Omental fat pad (tissue), 4 donors: ENCODE results near the gene MAP2K6. TPM values are rescaled to one million over a fixed set of nuclear protein-coding genes. Genes with fewer than 3 reads are reported as not detected.

ENCODE experiments used
- ATAC-seq: fragments of 150-250 bp; one replicate; pipeline ENCODE4 v1.9.1; 2016; ENCODE audit warnings: mild to moderate bottlenecking, moderate library complexity; ENCODE audit not compliant: low FRiP score
- DNase-seq: peaks from one replicate; pipeline ENCODE4 v3.0.0-alpha.2; 2019; ENCODE audit warnings: low spot score
- total RNA-seq, 4 donors: library from RNA; depleted of rRNA; stranded (reverse); fragments of >200 nt; gene quantifications; one replicate each; pipeline ENCODE4 v1.1.0, GENCODE V29; 2016
- TF ChIP-seq, protein P1 (sequence below), 3 donors: fragments of 450-650 bp; IDR thresholded peaks; one replicate each; pipeline ENCODE4 v1.5.1; 2016 to 2017; ENCODE audit warnings: antibody characterized with exemption in 3 of 3, mild to moderate bottlenecking in 3 of 3, moderate library complexity in 2 of 3

The MAP2K6 gene
- total RNA-seq, 4 donors from 2014 or later, result 3.5 to 24.3 (median 4.8) TPM

DNA sequence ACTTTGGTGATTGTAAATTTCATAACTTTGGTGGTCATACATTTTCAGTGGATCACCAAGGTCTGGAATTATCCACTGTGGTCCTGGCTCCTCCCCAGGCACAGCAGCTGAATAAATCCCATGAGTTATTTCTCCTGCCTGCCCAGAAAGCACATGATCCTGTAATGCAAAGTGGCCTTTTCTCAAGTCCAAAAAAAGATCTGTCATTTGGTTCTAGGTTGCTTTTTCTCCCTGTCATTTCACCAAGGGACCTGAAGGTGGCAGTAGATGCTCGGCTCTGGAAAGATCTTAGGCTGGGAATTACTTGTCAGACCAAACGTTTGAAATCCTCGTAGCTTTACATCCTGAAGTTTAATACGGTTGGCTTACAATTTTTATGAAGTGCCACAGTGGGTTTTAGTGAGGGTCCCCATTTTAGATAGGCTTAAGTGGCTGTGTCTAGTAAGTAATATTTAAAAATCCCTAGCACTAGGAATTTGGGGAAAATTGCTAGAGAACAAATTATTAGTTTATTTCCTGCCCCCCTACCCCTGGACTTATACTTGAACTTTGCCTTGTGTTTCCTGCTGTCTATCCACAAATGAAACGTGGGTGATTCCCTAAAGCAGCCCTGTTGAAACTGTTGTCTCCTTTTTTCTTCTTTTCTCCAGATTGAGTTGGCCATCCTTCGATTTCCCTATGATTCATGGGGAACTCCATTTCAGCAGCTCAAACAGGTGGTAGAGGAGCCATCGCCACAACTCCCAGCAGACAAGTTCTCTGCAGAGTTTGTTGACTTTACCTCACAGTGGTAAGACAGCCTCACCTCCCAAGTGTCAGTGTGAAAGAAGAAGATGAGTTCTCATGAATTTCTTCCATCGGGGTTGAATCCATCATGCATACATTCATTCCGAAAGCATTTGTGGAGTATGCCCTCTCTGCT is 111.7 kb downstream of the MAP2K6 start:
- ATAC-seq (peak; percentile 77), DNase-seq (no peak)
- TF ChIP-seq, protein P1, sequence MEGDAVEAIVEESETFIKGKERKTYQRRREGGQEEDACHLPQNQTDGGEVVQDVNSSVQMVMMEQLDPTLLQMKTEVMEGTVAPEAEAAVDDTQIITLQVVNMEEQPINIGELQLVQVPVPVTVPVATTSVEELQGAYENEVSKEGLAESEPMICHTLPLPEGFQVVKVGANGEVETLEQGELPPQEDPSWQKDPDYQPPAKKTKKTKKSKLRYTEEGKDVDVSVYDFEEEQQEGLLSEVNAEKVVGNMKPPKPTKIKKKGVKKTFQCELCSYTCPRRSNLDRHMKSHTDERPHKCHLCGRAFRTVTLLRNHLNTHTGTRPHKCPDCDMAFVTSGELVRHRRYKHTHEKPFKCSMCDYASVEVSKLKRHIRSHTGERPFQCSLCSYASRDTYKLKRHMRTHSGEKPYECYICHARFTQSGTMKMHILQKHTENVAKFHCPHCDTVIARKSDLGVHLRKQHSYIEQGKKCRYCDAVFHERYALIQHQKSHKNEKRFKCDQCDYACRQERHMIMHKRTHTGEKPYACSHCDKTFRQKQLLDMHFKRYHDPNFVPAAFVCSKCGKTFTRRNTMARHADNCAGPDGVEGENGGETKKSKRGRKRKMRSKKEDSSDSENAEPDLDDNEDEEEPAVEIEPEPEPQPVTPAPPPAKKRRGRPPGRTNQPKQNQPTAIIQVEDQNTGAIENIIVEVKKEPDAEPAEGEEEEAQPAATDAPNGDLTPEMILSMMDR (IDR thresholded peaks at IDR 0.05), result peak in 2 of 3 donors; percentile 41 to 42

DNA sequence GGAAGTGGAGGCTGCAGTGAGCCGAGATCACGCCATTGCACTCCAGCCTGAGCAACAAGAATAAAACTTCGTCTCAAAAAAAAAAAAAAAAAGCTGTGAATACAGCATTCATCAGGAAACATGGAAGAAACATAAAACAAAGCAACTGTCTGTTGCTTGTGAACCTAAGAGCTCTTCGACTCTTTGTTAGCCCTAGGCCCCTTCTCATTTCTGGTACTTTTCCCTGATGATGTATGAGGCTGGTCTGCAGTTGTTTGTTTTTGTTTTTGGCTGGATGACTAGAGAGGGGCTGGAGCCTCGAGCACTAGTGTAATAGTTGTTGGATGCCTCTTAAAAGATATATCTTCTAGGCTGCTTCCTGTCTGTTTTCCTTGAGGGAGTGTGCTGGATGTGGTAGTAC is 113.5 kb downstream of the MAP2K6 start:
- TF ChIP-seq, protein P1 (IDR thresholded peaks at IDR 0.05), result no peak
- ATAC-seq (no peak), DNase-seq (no peak)

DNA sequence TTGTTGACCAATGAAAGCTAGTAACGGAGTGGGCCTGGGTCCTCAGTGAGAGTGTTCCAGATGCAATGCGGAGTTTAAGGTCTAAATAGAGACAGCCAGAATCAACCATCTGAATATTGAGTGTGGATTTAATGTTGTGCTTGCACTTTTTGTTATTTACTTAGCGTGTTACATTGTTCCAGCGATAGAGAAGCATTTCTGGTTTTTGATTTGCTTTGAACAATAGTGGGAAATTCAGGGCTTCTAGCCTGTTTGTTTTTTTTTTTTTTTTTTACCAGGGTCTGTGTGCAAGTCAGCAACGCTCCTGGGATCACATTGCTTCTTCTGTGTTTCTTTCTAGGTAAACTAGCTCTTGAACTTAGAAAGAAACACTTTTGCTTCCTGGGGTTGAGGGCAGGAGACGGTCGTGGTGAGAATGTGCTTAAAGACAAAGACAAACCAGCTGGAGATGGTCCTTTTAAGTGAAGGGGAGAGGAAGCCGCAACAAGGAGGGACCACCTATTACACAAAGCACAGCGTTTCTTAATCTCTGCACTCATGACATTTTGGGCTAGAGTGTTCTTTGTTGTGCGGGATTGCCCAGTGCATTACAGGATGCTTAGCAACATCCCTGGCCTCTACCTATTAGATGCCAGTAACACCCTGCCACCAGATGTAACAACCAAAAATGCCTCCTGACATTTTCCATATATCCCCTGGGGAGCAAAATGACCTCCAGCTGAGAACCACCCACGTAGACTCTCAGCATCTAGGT is 119.2 kb downstream of the MAP2K6 start:
- ATAC-seq (no peak), DNase-seq (no peak)
- TF ChIP-seq, protein P1 (IDR thresholded peaks at IDR 0.05), result no peak

DNA sequence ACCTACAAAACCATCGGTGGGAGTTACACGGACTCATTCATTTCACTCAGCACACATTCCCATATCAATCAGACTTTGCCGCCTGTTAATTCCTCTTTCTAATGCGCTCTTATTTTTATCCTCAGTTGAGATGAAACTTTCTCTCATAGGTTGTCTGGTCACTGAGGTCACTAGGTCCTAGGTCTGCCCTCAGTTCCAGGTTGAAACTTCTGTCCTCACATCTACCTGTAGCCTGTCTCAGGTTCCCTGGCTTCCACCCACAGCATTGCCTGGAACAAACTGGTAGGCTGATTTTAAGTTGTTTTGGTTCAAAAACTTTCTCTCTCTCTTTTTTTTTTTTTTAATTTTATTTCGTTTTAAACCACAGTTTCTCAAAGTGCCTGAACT is 119.7 kb downstream of the MAP2K6 start:
- ATAC-seq (no peak), DNase-seq (no peak)
- TF ChIP-seq, protein P1 (IDR thresholded peaks at IDR 0.05), result no peak

DNA sequence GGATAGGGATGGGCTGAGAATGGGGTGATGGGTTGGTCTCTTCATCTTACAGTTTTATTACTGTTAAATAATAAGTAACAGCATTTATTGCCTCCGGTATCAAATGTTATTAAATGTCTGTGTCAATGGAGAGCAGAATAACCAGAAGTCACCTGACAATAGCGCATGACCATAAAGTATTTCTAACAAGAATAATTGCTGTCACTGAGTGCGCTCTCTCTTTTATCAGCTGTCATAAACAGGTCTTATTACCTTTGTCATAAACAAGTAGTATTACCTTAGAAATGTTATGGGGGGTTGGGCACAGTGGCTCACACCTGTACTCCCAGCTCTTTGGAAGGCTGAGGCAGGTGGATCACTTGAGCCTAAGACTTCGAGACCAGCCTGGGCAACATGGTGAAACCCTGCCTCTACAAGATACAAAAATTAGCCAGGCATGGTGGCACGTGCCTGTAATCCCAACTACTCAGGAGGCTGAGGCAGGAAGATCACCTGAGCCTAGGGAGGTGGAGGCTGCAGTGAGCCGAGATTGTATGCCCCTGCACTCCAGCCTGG is 120.6 kb downstream of the MAP2K6 start:
- ATAC-seq (no peak), DNase-seq (no peak)

DNA sequence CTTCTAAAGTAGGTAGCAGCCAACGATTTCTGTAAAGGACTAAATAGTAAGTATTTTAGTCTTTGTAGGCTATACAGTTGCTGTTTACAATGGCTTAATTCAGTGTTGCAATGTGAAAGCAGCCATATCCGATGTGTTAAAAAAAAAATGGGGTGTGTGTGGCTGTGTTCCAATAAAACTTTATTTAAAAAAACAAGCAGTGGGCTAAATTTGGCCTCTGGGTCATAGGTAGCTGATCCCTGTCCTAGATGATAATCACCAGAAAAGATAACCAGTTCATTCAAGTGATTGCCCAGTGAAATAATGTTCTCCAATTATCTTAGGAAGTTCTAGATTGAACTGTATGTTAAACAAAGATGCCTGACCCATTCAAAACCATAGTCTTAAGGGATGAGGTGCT is 124.3 kb downstream of the MAP2K6 start:
- TF ChIP-seq, protein P1 (IDR thresholded peaks at IDR 0.05), result no peak
- DNase-seq, result no peak
- ATAC-seq, result no peak

More for the DNA sequence above, 120.6 kb downstream of the MAP2K6 start:
- TF ChIP-seq, protein P1 (IDR thresholded peaks at IDR 0.05), result no peak
